K562 (cell line): Measurements from ENCODE around the gene C22orf39. TPM values are rescaled to one million over a fixed set of nuclear protein-coding genes. Genes with fewer than 3 reads are reported as not detected.

ENCODE experiments used
- ATAC-seq: fragments of 200-7000 bp; cut with Tn5 transposase; 3 replicates; pipeline ENCODE4 v1.9.1; 2020; ENCODE audit warnings: moderate library complexity
- BruUV-seq: library from RNA; stranded (reverse); fragments of 400-500 nt; replicated peaks from 2 replicates; lab custom pipeline; 2021; lab: Mats Ljungman, UMichigan
- CTCF ChIA-PET: fragments of 300-600 bp; formaldehyde crosslinking; extraction: SDS; loops from one replicate; lab custom pipeline; 2021; ENCODE audit warnings: low intra/inter-chr PET ratio; lab: Yijun Ruan, JAX
- POLR2A ChIA-PET: fragments of 300-600, 350-650 bp; sonication (Branson Sonifier 250); formaldehyde crosslinking; extraction: SDS; loops from one replicate; lab custom pipeline; 2021; ENCODE audit warnings: antibody characterized with exemption, inconsistent platforms; lab: Yijun Ruan, JAX
- DNase-seq, 4 experiments: peaks; one replicate each; pipeline versions ENCODE4 v3.0.0 to v3.0.0-alpha.2; 2011 to 2018; ENCODE audit warnings: low spot score in 3 of 4, mixed read lengths in 3 of 4; ENCODE audit errors: extremely low read depth in 1 of 4
- FAIRE-seq: peaks from 2 replicates; lab custom pipeline; 2011; peaks lifted over from hg19 to GRCh38; lab: Jason Lieb, UNC
- H2AFZ ChIP-seq: 2 replicates; pipeline ENCODE4 v1.6.0; 2011; ENCODE audit warnings: low read depth, low read length, control low read depth, inconsistent platforms
- H3K27ac ChIP-seq: fragments of 200-600 bp; 3 replicates; pipeline ENCODE4 v1.8.0; 2011; ENCODE audit warnings: low read depth, mild to moderate bottlenecking, control low read depth, inconsistent platforms, low read length, moderate library complexity, mixed read lengths; ENCODE audit errors: extremely low read depth
- H3K27me3 ChIP-seq, 2 experiments: fragments of 300-600 bp in 1 of 2; 2 replicates in 1 of 2; 3 replicates in 1 of 2; pipeline versions ENCODE4 v1.6.0 to v1.8.0; 2011; ENCODE audit warnings: inconsistent platforms in 2 of 2, low read length in 2 of 2, mild to moderate bottlenecking in 1 of 2, mixed read lengths in 1 of 2, moderate library complexity in 1 of 2; ENCODE audit not compliant: control insufficient read depth in 2 of 2, insufficient read depth in 2 of 2
- H3K36me3 ChIP-seq: fragments of 300-600 bp; 3 replicates; pipeline ENCODE4 v1.8.0; 2011; ENCODE audit warnings: mild to moderate bottlenecking, low read length, inconsistent platforms; ENCODE audit not compliant: control insufficient read depth, insufficient read depth
- H3K4me1 ChIP-seq, 2 experiments: fragments of 200-600 bp in 1 of 2; replicated peaks in 1 of 2; 2 replicates in 1 of 2; 3 replicates in 1 of 2; pipeline versions ENCODE4 v1.5.1 to v1.8.0; 2011; ENCODE audit warnings: inconsistent platforms in 2 of 2, low read length in 2 of 2, mild to moderate bottlenecking in 1 of 2, mixed read lengths in 1 of 2, moderate library complexity in 1 of 2; ENCODE audit not compliant: control insufficient read depth in 2 of 2, insufficient read depth in 2 of 2
- H3K4me2 ChIP-seq: 2 replicates; pipeline ENCODE4 v1.6.1; 2011; ENCODE audit warnings: low read length, control low read depth, inconsistent platforms, mixed read lengths; ENCODE audit not compliant: insufficient read depth
- H3K4me3 ChIP-seq: fragments of 200-600 bp; sonication (generic), shearing (Covaris generic); 2 replicates; pipeline ENCODE4 v1.5.1; 2016; ENCODE audit warnings: control low read depth, inconsistent platforms
- H3K79me2 ChIP-seq: fragments of 200-600 bp; 3 replicates; pipeline ENCODE4 v1.8.0; 2011; ENCODE audit warnings: low read length, inconsistent platforms; ENCODE audit not compliant: control insufficient read depth, insufficient read depth
- H3K9ac ChIP-seq, 2 experiments: 2 replicates each; pipeline versions ENCODE4 v1.6.0 to v1.6.1; 2011; ENCODE audit warnings: low read depth in 2 of 2, low read length in 2 of 2, control low read depth in 1 of 2, inconsistent platforms in 1 of 2, mild to moderate bottlenecking in 1 of 2, mixed read lengths in 1 of 2; ENCODE audit not compliant: insufficient read depth in 1 of 2
- H3K9me1 ChIP-seq: one replicate; pipeline ENCODE4 v1.6.0; 2011; ENCODE audit warnings: inconsistent platforms, mild to moderate bottlenecking, low read length, moderate library complexity; ENCODE audit not compliant: control insufficient read depth, insufficient read depth
- H3K9me3 ChIP-seq: replicated peaks from 2 replicates; pipeline ENCODE4 v1.5.1; 2011; ENCODE audit warnings: low read depth, low read length, inconsistent platforms; ENCODE audit not compliant: control insufficient read depth, insufficient read depth
- H4K20me1 ChIP-seq: replicated peaks from 2 replicates; pipeline ENCODE4 v1.6.1; 2011; ENCODE audit warnings: low read length, inconsistent platforms, mixed read lengths; ENCODE audit not compliant: control insufficient read depth, insufficient read depth
- CEBPZ ChIP-seq: fragments of 150-350 bp; IDR thresholded peaks from 2 replicates; pipeline ENCODE4 v1.6.1; 2014; ENCODE audit warnings: low read depth, mild to moderate bottlenecking, low read length, borderline replicate concordance
- CREB1 ChIP-seq, 2 experiments: sonication (generic) in 1 of 2; formaldehyde crosslinking in 1 of 2; IDR thresholded peaks; 2 replicates each; pipeline versions ENCODE4 v1.6.1 to v1.8.0; 2012 to 2022; ENCODE audit warnings: inconsistent platforms in 1 of 2, mild to moderate bottlenecking in 1 of 2, missing genetic modification reagents in 1 of 2, moderate library complexity in 1 of 2
- HCFC1 ChIP-seq: IDR thresholded peaks from 2 replicates; pipeline ENCODE4 v1.6.1; 2012; ENCODE audit warnings: low read depth, low read length, improper control_type of control experiment
- KDM2B ChIP-seq: fragments of 250-450 bp; sonication (Bioruptor Pico); IDR thresholded peaks from 2 replicates; pipeline ENCODE4 v1.8.0; 2021; ENCODE audit warnings: mild to moderate bottlenecking, moderate library complexity
- KHSRP ChIP-seq: fragments of 450-650 bp; IDR thresholded peaks from 2 replicates; pipeline ENCODE4 v1.6.1; 2017
- MECOM ChIP-seq: fragments of 250-450 bp; sonication (Bioruptor Pico); IDR thresholded peaks from 2 replicates; pipeline ENCODE4 v1.8.0; 2022; ENCODE audit warnings: inconsistent platforms
- NCOA2 ChIP-seq, 2 experiments: fragments of 450-650 bp; IDR thresholded peaks; 2 replicates each; pipeline ENCODE4 v1.6.1; 2018; ENCODE audit warnings: mild to moderate bottlenecking in 2 of 2, moderate library complexity in 1 of 2; ENCODE audit not compliant: partially characterized antibody in 2 of 2
- NUFIP1 ChIP-seq: fragments of 450-650 bp; IDR thresholded peaks from 2 replicates; pipeline ENCODE4 v1.6.1; 2018; ENCODE audit not compliant: partially characterized antibody
- PPARD ChIP-seq: fragments of 250-450 bp; sonication (Bioruptor Pico); IDR thresholded peaks from 2 replicates; pipeline ENCODE4 v1.8.0; 2022; ENCODE audit warnings: inconsistent platforms, mild to moderate bottlenecking, moderate library complexity
- PRMT5 ChIP-seq: sonication (generic); formaldehyde crosslinking; IDR thresholded peaks from 2 replicates; pipeline ENCODE4 v1.5.0; 2020; ENCODE audit warnings: missing genetic modification reagents
- PYGO2 ChIP-seq: fragments of 450-650 bp; IDR thresholded peaks from 2 replicates; pipeline ENCODE4 v1.6.1; 2016; ENCODE audit warnings: mild to moderate bottlenecking, missing genetic modification characterization, moderate library complexity, missing compliant biosample characterization
- RBM39 ChIP-seq: fragments of 200-400 bp; formaldehyde crosslinking; optimal IDR thresholded peaks from 2 replicates; pipeline ENCODE3; 2018; ENCODE audit warnings: low read depth, low read length
- YY1 ChIP-seq, 3 experiments: IDR thresholded peaks; 2 replicates each; pipeline ENCODE4 v1.6.1; 2011; ENCODE audit warnings: low read length in 2 of 3, mild to moderate bottlenecking in 2 of 3, moderate library complexity in 2 of 3, borderline replicate concordance in 1 of 3, control low read depth in 1 of 3, low read depth in 1 of 3; ENCODE audit not compliant: insufficient read depth in 3 of 3, insufficient replicate concordance in 2 of 3, control insufficient read depth in 1 of 3, insufficient read length in 1 of 3; ENCODE audit errors: extremely low read depth in 1 of 3
- ZBTB17 ChIP-seq: fragments of 450-650 bp; formaldehyde crosslinking; IDR thresholded peaks from 2 replicates; pipeline ENCODE4 v1.4.0; 2020; ENCODE audit warnings: mild to moderate bottlenecking
- ZBTB26 ChIP-seq: fragments of 450-650 bp; formaldehyde crosslinking; IDR thresholded peaks from 2 replicates; pipeline ENCODE4 v1.4.0; 2022; ENCODE audit warnings: missing genetic modification characterization
- ZNF354B ChIP-seq: fragments of 250-450 bp; sonication (Bioruptor Pico); IDR thresholded peaks from 2 replicates; pipeline ENCODE4 v1.4.0; 2020
- WGBS: fragments of 100-300 bp; shearing (Covaris generic); methylation state at CpG from one replicate; pipeline ENCODE4 v1.1.6; 2016; ENCODE audit warnings: low coverage, mixed read lengths; ENCODE audit not compliant: insufficient coverage; ENCODE audit errors: missing lambda C conversion rate; 5-methylcytosine and 5-hydroxymethylcytosine counted together
- in situ Hi-C: fragments of 300-500 bp; cut with MboI; formaldehyde crosslinking; loops from 4 replicates; pipeline ENCODE4 v1.15.0; 2018; ENCODE audit warnings: inconsistent platforms, mixed read lengths
- intact Hi-C: fragments of 100-400 bp; cut with micrococcal nuclease; formaldehyde crosslinking; loops from 2 replicates; pipeline ENCODE4 v1.14.2; 2022
- polyA plus RNA-seq, 8 experiments: library from polyadenylated mRNA; depleted of rRNA in 4 of 8; stranded (reverse) in 5 of 8; unstranded in 3 of 8; fragments of >200 nt; fragmentation: Nextera tagmentation in 2 of 8; fragmentation: Illumina TruSeq in 1 of 8; extraction: Ambion mirVana in 2 of 8; extraction: Trizol in 1 of 8; gene quantifications; 2 replicates each; pipeline versions ENCODE4 v1.2.1 to v1.2.3, GENCODE V29; 2011 to 2014; ENCODE audit warnings: inconsistent platforms in 1 of 8, missing spikeins in 1 of 8
- total RNA-seq, 7 experiments: library from RNA; depleted of rRNA in 6 of 7; stranded (reverse); fragments of >200 nt in 6 of 7; fragmentation: Illumina TruSeq in 2 of 7; extraction: Trizol in 2 of 7; gene quantifications; 2 replicates each; pipeline versions ENCODE4 v1.2.1 to v1.2.3, GENCODE V29; 2011 to 2021; ENCODE audit warnings: low replicate concordance in 1 of 7

Gene C22orf39
- total and polyA plus RNA-seq, 9 of the 15 experiments (the other 6 are each of a cell fraction or from before 2014, with no cell fraction given), result 20.4 to 139 (median 66.8) TPM

- no peak for TF ChIP-seq RBM39
Observed at GRCh38 chr22:19405652-19406051, 41.9 kb downstream of the C22orf39 start (continued).

DNA sequence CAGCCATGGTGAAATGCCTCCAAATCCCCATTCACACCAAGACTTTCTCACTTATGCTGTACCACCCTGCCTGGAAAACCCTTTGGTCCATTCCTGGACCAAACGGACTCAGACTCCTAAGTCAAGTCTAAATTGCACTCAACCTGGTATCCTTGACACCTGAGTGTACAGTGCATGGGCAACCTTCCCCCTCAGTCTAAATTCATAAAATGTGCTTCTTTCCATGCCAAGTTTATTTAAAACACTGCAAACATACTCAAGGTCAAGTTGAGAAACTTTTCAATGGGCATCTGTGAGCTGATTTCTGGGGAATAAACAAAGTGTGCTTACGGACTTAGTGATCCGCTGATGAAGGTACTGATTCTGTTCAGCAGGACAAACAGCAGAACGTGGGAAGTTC lies 42.4 kb downstream of the C22orf39 start:
- peaks cover 19% of the 10 kb centered on the region for H3K9me1 ChIP-seq
- H3K36me3 ChIP-seq, result peaks cover 95% of the 10 kb centered on the region
- 90% methylated on average over 4 of the region's 4 CpGs for WGBS
- peaks cover 18 to 24% of the 10 kb centered on the region in 2 experiments; a peak in 4 of 5 replicates for H3K4me1 ChIP-seq
- H3K4me3 ChIP-seq, result no peak overlapping the region
- intact Hi-C loops (no loop called here), in situ Hi-C loops (no loop called here)
- FAIRE-seq, result no peak
- ChIA-PET POLR2A (interaction anchor here (0.5 to 15.8 kb wide), 10 partner anchors 4 to 1602 kb away, joined by 3 to 245 read pairs (median 6); partner anchors contain the start of genes HIRA and MRPL40), CTCF (no interaction called here)
- no peak overlapping the region for H3K9ac ChIP-seq
- peaks cover 18% of the 10 kb centered on the region; the same call in 2 of the 3 replicates for H3K79me2 ChIP-seq
- BruUV-seq, result no TSS peak
- no peak for ATAC-seq
- H4K20me1 ChIP-seq, result peaks cover 16% of the 10 kb centered on the region
- H3K27ac ChIP-seq, result no peak overlapping the region; the same call in 2 of the 3 replicates
- H3K27me3 ChIP-seq, result no peaks in the 10 kb centered on the region
- H2AFZ ChIP-seq, result no peak overlapping the region
- no peak overlapping the region for H3K4me2 ChIP-seq
- no peaks in the 10 kb centered on the region for H3K9me3 ChIP-seq
- DNase-seq, result no peak
- TF ChIP-seq KHSRP (no peak), NUFIP1 (no peak), PPARD (no peak), CEBPZ (no peak), NCOA2 (IDR thresholded peaks at IDR 0.05; ENCODE audit: partially characterized antibody in 2 of 2) (no peak), PYGO2 (tag) (no peak), ZNF354B (CRISPR knock-in tag) (no peak), HCFC1 (no peak), KDM2B (CRISPR knock-in tag) (no peak), YY1 (IDR thresholded peaks at IDR 0.05; ENCODE audit: borderline replicate concordance in 1 of 3, control insufficient read depth in 1 of 3, extremely low read depth in 1 of 3, insufficient read depth in 3 of 3, insufficient read length in 1 of 3, insufficient replicate concordance in 2 of 3, low read depth in 1 of 3, low read length in 2 of 3) (no peak), ZBTB26 (no peak), PRMT5 (CRISPR knock-in tag) (no peak), MECOM (no peak), ZBTB17 (CRISPR knock-in tag) (no peak), CREB1 (IDR thresholded peaks at IDR 0.05) (no peak), CREB1 (CRISPR knock-in tag; IDR thresholded peaks at IDR 0.05) (no peak)
